GM19240 (cell line): ENCODE results near the gene STARD13.

ENCODE experiments used
- DNase-seq: peaks from one replicate; pipeline ENCODE4 v3.0.0; 2011; ENCODE audit warnings: low spot score; ENCODE audit not compliant: insufficient read length

STARD13 gene

DNA sequence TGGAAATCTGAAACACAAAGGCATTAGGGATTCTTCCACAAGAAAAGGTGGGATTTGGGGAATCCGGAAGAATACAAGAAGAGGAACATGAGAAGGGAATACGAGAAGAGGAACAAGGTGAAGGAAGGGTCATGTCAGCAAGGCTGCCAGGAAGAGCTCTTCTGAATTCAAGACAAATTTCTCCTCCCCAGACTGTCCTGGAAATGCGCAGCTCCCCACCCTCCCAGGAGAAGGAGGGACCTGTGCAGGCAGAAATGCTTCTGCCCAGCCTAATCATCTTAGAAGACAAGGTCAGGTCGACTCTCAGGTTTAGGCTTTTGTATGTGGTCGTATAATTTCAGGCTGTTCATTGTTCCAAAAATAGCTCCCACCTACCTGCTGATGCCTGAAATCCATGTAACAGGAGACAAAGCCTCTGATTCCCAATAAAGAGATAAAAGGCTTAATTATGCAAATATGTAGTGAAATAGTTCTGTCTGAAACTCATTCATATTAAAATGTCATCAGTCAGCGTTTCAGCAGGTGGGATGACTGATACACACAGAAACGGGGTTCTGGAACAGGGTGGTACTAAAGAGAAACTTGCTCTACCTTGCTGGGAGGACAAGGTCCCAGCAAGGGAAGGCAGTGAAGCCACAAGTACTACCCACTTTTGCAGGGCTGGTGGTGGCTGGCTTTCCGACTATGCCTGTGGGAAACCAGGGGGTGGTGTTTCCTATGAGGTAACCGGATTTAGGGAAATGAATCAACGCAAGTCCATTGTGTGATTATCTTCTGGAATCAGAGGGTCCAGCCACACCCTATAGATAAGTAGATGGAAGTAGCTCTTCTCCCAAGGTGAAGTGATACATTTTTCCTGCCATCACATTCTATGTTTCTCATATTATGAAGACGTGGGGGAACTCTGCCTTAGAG, 193.2 kb downstream of the STARD13 start:
- DNase-seq, result no peak

DNA sequence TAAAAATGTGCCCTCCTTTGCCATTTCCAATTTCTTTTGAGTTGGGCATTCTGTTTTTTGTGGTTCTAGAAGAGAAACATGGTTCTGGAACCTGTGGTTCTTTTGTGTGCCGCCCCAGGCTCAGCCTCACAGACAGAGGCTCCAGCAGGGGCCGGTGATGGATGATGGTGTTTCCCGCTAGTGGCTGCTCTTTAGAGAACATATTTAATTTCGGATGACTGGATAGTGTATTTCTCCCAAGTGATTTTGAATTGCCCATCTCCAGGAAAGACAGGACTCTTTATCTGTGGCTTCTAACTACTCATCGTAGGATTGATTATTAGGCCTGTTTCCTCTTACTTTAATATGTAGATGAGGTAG, 194.2 kb downstream of the STARD13 start:
- DNase-seq, result no peak

DNA sequence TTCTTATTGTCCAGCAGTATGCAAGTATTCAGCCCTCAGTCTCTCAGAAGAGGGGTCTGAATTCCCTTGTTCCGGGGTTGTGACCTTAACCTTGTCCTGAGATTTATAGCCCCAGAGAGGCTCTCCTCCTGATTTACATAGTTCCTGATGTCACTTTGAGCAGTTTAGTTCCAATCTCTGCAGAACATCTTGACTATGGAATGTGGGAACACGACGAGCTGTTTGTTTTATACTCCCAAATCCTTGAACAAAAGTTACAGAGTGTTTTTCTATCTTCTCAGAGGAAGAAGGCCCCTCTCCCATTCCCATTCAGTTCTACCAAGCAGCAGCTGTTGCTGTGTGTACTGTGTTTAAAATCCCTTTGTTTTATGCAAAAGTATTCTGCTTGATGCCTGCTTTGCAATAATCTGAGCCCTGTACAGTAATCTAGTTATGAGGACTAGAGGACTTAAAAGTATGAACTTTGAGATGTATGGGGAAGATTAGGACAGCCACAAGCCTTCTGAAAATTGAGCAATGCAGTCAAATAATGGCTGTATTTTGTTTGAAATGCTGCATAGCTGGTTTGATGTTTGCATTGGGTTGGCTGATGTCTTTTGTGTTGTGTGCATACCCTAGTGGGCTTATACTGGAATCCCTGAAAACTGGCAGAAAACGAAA, 194.7 kb downstream of the STARD13 start:
- no peak for DNase-seq

DNA sequence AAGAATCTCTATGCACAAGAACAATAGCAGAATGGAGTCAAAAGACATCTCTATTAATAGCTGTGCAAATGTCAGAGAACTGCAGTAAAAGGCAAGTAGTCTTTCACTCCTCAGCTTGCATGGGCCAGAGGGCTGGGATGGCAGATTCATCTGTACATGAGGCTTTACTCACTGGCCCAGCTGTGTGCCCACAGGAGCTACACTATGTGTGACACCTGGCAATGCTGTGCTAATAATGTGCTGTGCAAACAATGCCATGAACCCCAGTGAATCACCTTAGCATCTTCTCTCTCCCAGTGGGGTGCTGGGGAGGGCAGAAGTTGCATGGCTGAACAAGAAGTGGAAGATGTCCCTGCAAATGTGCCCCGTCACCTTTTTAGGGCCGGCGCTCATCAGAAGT, 196.2 kb downstream of the STARD13 start:
- no peak for DNase-seq

DNA sequence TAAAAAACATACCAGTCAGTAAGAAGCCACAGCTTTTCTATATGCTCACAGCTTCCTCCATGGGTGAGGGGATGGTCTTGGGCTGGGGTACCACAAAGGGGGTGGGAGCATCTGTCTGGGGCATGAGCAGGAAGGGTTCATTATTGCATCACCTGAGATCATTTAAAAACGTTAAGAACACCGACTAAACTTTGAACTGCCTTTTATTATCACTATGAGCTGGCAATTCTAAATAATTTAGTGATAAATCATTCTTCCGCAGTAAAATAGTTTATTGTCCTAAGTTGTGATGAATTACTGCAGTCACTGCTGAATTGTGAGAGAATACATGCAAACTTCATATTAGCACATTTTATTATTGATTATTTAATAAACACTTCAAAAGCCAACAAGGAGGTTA, 197.8 kb downstream of the STARD13 start:
- no peak for DNase-seq

DNA sequence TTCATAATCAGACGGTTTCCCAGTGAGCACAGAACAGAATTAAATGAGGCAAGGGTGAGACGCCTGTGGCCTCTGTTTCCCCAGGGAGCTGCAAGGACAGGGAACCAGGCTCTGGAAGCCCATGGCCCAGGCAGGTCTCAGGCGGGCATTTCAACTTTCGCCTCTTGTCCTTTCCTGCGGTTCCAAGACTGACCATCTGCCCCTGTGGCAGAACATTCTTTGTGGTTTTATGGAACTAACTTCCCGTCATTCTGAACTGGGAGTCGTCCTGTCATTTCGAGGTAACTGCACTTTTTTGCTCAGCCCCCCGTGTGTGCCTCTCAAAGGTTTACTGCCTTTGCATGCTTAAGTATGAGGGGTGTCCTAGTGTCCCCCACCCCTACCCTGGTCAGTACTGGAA, 198.5 kb downstream of the STARD13 start:
- no peak for DNase-seq

DNA sequence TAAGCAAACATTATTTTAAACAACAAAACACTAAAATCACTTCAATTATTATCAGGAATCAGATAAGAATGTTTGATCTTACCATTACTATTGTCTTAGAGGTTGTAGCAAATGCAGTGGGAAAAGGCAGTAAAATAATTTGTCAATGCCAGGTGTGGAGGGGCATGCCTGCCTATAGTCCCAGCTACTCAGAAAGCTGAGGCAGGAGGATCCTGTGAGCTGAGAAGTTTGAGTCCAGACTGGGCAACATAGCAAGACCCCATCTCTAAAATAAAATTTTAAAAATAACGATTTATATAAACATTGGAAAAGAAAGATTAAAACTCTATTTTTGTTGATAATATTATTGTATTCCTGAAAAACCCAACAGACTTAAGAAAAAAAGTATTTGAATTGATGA, 202.5 kb downstream of the STARD13 start:
- no peak for DNase-seq

DNA sequence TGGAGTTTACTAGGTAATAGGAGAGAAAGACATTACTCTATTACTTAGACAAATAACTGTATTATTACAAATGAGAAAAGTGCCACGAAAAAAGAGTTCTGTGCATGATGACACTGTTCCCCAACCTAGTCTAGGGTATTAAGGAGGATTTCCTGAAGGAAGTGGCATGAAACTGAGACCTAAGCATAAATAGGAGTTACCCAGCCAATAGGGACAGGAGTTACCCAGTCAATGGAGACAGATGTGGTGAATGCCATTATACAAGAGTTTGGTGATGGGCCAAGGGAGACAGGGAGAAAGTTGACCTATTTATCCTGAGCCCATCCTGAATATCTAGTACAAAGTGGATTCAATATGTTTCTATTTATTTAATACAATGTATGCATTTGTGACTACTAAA, 203.9 kb downstream of the STARD13 start:
- DNase-seq, result no peak

DNA sequence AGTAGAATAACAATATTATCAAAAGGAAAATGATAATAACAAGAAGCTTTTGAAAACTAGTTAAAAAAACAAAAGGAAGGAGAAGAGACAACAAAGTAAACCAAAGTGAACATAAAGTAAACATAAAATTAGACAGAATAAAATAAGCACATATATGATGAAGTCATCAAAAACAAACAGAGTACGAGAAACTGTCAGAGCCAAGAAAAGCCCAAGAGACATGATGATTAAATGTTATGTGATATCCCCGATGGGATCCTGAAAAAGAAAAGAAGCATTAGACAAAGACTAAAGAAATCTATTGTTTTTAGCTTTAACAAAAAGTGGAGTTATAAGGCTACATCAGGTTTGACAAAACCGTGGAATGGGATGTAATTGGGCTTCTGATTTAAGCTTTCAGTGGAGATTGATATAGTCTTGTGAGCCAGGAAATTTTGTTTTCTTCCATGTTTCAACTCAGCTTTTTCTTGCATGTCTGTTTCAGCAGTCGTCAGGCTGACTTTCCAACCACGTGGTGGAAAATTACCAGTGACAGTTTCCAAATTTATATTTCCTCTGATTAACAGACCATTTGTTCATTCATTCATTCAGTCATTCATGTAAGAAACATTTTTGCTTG, 204.5 kb downstream of the STARD13 start:
- no peak for DNase-seq

DNA sequence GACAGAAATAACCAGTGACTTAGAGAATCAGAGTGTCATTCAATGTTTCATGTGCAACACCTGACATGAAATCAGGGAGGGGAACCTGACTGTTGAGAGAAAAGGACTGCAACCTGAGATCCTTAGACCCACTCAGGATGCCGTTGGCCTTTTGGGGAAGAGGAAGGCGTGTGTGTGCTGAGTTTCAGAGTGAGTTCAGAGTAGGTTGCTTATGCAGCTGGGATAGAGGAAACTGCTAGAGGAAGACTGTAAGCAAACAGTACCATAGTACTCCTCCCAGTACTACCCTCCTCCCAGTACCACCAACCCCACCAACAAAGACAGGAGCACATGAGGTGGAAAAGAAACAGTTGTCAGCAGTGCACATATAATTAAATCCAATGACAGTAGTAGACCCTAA, 205.6 kb downstream of the STARD13 start:
- no peak for DNase-seq

DNA sequence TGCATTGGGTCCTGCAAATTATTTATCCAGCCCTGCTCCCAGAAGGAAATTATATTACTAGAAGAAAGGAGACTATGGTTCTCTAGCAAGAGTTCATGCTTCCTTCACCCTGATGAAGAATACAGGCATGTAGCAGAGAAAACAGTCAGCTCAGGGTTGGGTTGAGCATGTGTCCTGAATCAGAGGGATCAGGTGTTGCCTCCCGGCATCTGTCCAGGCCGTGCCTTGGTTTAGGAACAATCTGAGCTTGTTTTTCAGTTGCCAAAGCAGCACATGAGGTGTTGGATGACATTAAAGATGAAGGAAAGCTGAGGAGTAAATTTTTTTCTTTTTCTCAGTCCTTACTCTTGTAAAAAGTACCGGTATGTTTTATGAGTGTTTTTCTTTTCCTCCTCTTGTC, 207.3 kb downstream of the STARD13 start:
- no peak for DNase-seq

DNA sequence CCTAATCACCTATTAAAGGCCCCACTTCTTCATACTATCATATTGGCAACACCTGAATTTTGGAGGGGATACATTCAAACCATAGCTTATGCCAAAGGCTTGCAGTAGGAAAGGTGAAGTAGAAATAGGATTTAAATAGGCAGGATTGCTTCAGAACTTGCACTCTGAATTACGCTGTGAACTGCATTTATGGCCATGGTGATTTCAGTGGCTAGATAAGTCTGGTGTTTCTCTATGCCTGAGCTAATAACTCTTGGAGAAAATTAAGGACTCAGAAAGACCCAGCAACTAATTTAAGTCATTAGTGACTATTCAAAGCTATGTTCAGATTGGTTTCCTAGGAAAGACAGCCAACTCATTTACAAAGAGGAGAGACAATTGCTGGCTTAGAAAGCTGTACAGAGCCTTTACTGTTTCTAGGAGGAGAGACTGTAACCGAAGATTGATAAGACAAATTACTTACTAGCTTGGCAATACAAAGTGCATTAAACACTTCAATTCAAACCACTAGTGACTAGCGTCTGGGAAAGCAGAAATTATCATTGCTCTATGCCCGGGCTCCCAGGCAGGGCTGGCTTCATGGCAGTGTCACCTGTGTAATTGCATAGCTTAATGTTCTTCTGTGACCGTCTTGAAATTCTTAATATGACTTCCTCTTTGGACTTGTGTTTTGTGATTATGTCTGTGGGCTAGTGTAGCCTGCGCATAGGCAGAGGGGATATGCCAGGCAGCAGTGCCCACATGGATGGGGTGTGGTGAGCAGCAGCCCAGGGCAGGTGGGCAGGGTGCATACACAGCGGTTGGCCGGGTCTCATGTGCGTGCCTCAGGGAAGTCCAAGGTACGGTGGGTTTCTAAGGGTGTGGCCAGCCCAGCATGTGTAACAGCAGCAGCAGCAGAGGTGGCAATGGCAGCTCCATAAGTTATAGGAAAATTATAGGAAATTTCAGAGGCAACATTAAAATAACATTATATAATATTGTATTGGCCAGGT, 209.3 kb downstream of the STARD13 start:
- DNase-seq, result no peak

DNA sequence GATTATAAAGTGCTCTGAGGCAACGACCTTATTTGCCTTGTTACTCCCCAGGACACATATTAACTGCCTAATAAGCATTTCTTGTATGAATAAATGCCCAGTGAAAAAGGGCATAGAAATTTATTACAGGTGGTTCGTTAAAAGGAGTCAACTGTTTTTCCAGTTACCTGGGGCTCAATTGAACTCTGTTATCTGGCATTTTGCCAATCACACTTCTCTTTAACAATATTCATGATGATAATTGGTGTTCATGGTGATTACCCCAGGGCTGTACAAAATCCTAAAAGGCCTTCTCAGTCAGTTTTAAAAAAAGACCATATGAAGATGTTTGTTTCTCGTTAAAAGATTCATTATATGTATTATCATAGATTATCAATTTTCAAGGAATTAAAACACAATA, 212.2 kb downstream of the STARD13 start:
- DNase-seq, result no peak

DNA sequence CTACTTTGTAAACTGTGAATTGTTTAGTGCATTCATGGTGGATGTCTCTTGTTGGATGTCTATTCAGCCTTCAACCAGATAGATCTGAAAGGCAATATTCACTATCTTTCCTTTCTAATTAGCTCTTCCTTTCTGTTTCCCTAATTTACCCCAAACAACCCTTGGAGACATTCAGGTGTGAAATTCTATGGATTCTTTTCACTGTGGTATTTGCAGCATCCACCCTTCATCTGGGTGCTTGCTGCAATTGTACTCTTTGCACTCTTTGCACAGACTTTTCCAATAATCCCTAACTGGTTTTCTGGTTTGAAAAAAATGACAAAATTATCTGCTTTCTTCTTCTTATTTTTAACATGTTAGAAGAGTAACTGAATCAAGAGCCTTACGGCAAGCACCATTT, 212.8 kb downstream of the STARD13 start:
- DNase-seq, result no peak

DNA sequence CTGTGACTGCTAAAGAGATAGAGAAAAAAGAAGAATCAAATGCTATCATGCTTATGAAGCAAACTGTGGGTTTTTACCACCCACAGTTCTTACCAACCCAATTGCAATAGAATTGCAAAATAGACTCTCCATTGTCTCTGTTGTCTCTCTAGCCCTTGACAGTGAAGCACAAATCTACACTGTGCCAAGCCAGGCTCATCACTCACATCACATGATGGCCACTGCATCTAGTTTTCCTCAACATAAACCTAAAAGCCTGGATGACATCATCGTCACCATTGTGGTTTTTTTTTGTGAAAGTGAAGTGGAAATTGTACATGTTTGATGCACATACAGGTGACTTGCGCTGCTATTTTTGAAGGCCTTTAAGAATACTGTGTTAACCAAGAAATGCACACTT, 213.3 kb downstream of the STARD13 start:
- no peak for DNase-seq

DNA sequence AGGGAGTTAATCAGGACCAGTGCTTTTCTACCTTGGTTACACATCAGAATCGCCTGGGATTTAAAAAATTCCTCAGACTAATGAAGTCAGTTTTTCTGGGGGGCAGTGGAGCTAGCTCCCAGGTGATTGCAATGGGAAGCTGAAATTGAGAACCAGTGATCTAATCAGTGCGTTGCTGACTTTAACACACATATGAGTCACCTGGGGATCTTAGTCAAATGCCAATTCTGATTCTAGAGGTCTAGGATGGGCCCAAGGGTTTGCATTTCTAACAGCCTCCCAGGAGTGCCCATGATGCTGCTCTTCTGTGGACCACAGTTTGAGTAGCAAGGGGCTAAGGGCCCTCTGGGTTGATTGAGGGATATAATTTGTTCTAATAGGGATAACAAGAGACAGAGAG, 214.8 kb downstream of the STARD13 start:
- no peak for DNase-seq

DNA sequence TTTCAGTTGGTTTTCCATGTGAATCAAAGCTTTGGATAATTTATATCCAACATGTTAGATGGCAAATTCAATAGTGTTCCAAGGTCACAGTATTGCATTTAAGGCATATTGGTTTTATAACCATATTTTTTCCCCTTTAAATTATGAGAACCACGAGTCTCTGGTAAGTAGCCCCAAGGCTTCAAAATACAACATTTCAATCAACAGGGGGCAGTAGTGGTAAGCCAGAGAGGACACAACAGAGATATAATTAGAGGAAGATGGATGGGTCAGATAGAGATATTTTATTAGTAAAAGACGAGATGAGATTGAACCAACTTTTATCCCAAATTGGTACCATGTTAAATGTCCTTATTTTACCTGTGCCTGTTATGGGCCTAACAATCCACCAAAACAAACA, 216.2 kb downstream of the STARD13 start:
- DNase-seq, result no peak

DNA sequence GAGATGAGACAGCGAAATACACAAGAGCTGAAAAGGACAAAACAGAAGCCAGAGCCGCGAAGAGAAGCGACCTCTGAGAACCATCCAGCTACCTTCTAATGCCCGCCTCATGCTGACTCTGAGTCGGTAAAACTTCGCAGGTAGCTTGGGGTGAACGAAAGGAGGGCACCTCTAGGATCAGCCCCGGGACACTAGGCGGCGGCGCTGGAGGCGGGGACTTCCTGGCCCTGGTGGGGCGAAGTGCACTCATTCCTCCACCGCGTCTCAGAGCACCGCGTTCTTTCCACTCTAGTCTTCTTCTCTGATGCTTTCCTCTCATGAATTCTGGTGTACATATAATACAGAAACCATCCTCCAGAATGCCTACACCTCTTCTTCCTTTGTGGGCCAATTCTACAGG, 219.2 kb downstream of the STARD13 start:
- DNase-seq, result no peak

DNA sequence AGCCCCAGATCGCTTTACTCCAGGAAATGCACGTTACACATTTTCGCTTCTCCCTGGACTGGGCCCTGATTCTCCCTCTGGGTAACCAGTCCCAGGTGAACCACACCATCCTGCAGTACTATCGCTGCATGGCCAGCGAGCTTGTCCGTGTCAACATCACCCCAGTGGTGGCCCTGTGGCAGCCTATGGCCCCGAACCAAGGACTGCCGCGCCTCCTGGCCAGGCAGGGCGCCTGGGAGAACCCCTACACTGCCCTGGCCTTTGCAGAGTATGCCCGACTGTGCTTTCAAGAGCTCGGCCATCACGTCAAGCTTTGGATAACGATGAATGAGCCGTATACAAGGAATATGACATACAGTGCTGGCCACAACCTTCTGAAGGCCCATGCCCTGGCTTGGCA, 224.7 kb downstream of the STARD13 start:
- DNase-seq, result no peak

DNA sequence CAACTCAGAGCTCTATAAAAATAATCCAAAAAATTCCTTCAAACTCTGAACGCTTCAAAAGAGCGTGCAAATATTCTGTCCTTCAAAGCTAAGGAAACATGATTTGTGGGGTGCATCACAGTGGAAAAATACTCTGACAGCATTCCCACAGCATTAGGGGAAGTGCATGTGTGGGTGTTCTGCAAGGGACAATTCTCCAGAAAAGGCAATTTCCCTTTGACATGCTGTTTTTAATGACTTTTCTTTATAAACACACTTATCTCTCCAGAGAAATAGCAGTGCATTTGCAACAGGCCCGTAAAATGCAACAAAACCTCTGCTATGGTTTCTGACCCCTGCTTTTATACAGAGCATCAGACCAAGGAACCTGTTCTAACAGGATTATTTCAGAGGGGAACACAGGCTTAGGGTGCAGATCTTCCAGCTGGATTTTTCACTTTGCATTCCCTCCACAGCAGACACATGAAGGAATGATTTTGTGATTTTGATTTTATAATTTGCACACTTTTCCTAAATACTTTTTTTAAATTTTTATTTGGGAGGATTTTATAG, 226.7 kb downstream of the STARD13 start:
- no peak for DNase-seq
